HG03066 (cell line): ENCODE data around the gene LYST.
"Not testable (repeated sequence)": the region's sequence is repeated elsewhere in the genome, so short reads cannot be mapped to it uniquely, and the experiment has no call there.

ENCODE experiments used
- ATAC-seq: cut with Tn5 transposase; IDR thresholded peaks from one replicate; pipeline ENCODE4 v1.9.1; 2021; ENCODE audit warnings: low read depth; ENCODE audit not compliant: unreplicated experiment

The LYST gene

GRCh38 chr1:235822685-235823084 lies 44.0 kb downstream of the LYST start:
- no peak for ATAC-seq

- ATAC-seq, result no peak
Observed at GRCh38 chr1:235821361-235821981, 45.2 kb downstream of the LYST start.

- ATAC-seq, result no peak
Observed at GRCh38 chr1:235820061-235820460, 46.6 kb downstream of the LYST start.

- ATAC-seq, result no peak
Observed at GRCh38 chr1:235818632-235819136, 48.0 kb downstream of the LYST start.

GRCh38 chr1:235817101-235817728 lies 49.5 kb downstream of the LYST start:
- ATAC-seq, result no peak

- ATAC-seq, result no peak
Observed at GRCh38 chr1:235809688-235810397, 56.9 kb downstream of the LYST start.

GRCh38 chr1:235808223-235808622 lies 58.5 kb downstream of the LYST start:
- no peak for ATAC-seq

GRCh38 chr1:235806123-235806522 lies 60.6 kb downstream of the LYST start:
- ATAC-seq, result no peak

GRCh38 chr1:235802573-235803346 lies 63.9 kb downstream of the LYST start:
- no peak for ATAC-seq

GRCh38 chr1:235799264-235799663 lies 67.4 kb downstream of the LYST start:
- no peak for ATAC-seq

- no peak for ATAC-seq
Observed at GRCh38 chr1:235791532-235792060, 75.1 kb downstream of the LYST start.

- ATAC-seq, result no peak
Observed at GRCh38 chr1:235790123-235790522, 76.6 kb downstream of the LYST start.

GRCh38 chr1:235786227-235786898 lies 80.3 kb downstream of the LYST start:
- ATAC-seq, result not testable (repeated sequence)

- ATAC-seq, result no peak
Observed at GRCh38 chr1:235784950-235785349, 81.8 kb downstream of the LYST start.

GRCh38 chr1:235783148-235783776 lies 83.4 kb downstream of the LYST start:
- no peak for ATAC-seq

GRCh38 chr1:235782601-235783000 lies 84.1 kb downstream of the LYST start:
- ATAC-seq, result no peak

GRCh38 chr1:235781807-235782206 lies 84.9 kb downstream of the LYST start:
- no peak for ATAC-seq

- no peak for ATAC-seq
Observed at GRCh38 chr1:235779770-235780169, 86.9 kb downstream of the LYST start.

GRCh38 chr1:235776396-235776795 lies 90.3 kb downstream of the LYST start:
- no peak for ATAC-seq
